Breast epithelium (tissue), 3 donors: Measurements from ENCODE around the gene AMIGO2.
"Not testable (repeated sequence)": the region's sequence is repeated elsewhere in the genome, so short reads cannot be mapped to it uniquely, and the experiment has no call there.

Experiments used
- CTCF ChIP-seq, 3 donors: fragments of 450-650 bp; IDR thresholded peaks; one replicate each; pipeline ENCODE4 v1.5.1; 2016 to 2017; ENCODE audit warnings: antibody characterized with exemption in 3 of 3, mild to moderate bottlenecking in 3 of 3, moderate library complexity in 3 of 3
- POLR2A ChIP-seq: fragments of 450-650 bp; IDR thresholded peaks from one replicate; pipeline ENCODE4 v1.6.1; 2016; ENCODE audit warnings: antibody characterized with exemption, mild to moderate bottlenecking, moderate library complexity

GRCh38 chr12:47117305-47117704 lies 37.5 kb upstream of the AMIGO2 start:
- TF ChIP-seq POLR2A; CTCF (IDR thresholded peaks at IDR 0.05): not testable (repeated sequence)
